ENCODE data around the gene PDCD1.

PDCD1 gene

GRCh38 chr2:241852981-241853631 is 5.6 kb downstream of the PDCD1 start:
- no peak for TF ChIP-seq CTCF (IDR thresholded peaks at IDR 0.05; ENCODE audit: insufficient read depth, low read depth, low read length, missing control alignments)
- no peak for DNase-seq (ENCODE audit: low read depth)

GRCh38 chr2:241852116-241852980 is 6.3 kb downstream of the PDCD1 start:
- TF ChIP-seq CTCF (IDR thresholded peaks at IDR 0.05; ENCODE audit: insufficient read depth, low read depth, low read length, missing control alignments), result no peak
- no peak for DNase-seq (ENCODE audit: low read depth)
- H3K4me3 ChIP-seq (ENCODE audit: low read length), result no peak overlapping the region

More at GRCh38 chr2:241852981-241853631, 5.6 kb downstream of the PDCD1 start:
- H3K4me3 ChIP-seq (ENCODE audit: low read length), result no peak overlapping the region

- no peak for TF ChIP-seq CTCF (IDR thresholded peaks at IDR 0.05; ENCODE audit: insufficient read depth, low read depth, low read length, missing control alignments)
- DNase-seq (ENCODE audit: low read depth), result no peak
- H3K4me3 ChIP-seq (ENCODE audit: low read length), result no peak overlapping the region
Observed at GRCh38 chr2:241851325-241852115, 7.2 kb downstream of the PDCD1 start.

- no peak for DNase-seq (ENCODE audit: low read depth)
- H3K4me3 ChIP-seq (ENCODE audit: low read length), result no peak overlapping the region
Observed at GRCh38 chr2:241850544-241851324, 8.0 kb downstream of the PDCD1 start.

GRCh38 chr2:241849616-241850543 is 8.8 kb downstream of the PDCD1 start:
- no peak overlapping the region for H3K4me3 ChIP-seq (ENCODE audit: low read length)
- TF ChIP-seq CTCF (IDR thresholded peaks at IDR 0.05; ENCODE audit: insufficient read depth, low read depth, low read length, missing control alignments), result no peak
- no peak for DNase-seq (ENCODE audit: low read depth)

More at GRCh38 chr2:241850544-241851324, 8.0 kb downstream of the PDCD1 start:
- TF ChIP-seq CTCF (IDR thresholded peaks at IDR 0.05; ENCODE audit: insufficient read depth, low read depth, low read length, missing control alignments), result no peak

All from epithelial cell of esophagus (primary cell).